Muscle layer of colon (tissue), 2 donors: ENCODE data around the gene LIN9.
"Not testable (repeated sequence)": the region's sequence is repeated elsewhere in the genome, so short reads cannot be mapped to it uniquely, and the experiment has no call there.

ENCODE experiments used
- H3K27ac ChIP-seq: one replicate; pipeline ENCODE4 v1.7.0; 2013; ENCODE audit warnings: low read depth, mild to moderate bottlenecking, low read length, moderate library complexity
- H3K27me3 ChIP-seq, 2 donors: one replicate each; pipeline ENCODE4 v1.7.0; 2013; ENCODE audit warnings: low read length in 2 of 2, mild to moderate bottlenecking in 2 of 2; ENCODE audit not compliant: insufficient read depth in 2 of 2, control insufficient read depth in 1 of 2
- H3K36me3 ChIP-seq: one replicate; pipeline ENCODE4 v1.7.0; 2013; ENCODE audit warnings: mild to moderate bottlenecking, low read length; ENCODE audit not compliant: insufficient read depth
- H3K4me1 ChIP-seq: one replicate; pipeline ENCODE4 v1.7.0; 2013; ENCODE audit warnings: mild to moderate bottlenecking, low read length; ENCODE audit not compliant: insufficient read depth
- H3K4me3 ChIP-seq, 2 donors: one replicate each; pipeline ENCODE4 v1.7.0; 2013; ENCODE audit warnings: low read length in 2 of 2, low read depth in 1 of 2, mild to moderate bottlenecking in 1 of 2, moderate library complexity in 1 of 2
- H3K9ac ChIP-seq: one replicate; pipeline ENCODE4 v1.7.0; 2013; ENCODE audit warnings: low read length
- H3K9me3 ChIP-seq: one replicate; pipeline ENCODE4 v1.7.0; 2013; ENCODE audit warnings: mild to moderate bottlenecking, low read length
- donor health status: abdominal sarcoma.
- donor health status: Adenocarcinoma of cecum.

The LIN9 gene

DNA sequence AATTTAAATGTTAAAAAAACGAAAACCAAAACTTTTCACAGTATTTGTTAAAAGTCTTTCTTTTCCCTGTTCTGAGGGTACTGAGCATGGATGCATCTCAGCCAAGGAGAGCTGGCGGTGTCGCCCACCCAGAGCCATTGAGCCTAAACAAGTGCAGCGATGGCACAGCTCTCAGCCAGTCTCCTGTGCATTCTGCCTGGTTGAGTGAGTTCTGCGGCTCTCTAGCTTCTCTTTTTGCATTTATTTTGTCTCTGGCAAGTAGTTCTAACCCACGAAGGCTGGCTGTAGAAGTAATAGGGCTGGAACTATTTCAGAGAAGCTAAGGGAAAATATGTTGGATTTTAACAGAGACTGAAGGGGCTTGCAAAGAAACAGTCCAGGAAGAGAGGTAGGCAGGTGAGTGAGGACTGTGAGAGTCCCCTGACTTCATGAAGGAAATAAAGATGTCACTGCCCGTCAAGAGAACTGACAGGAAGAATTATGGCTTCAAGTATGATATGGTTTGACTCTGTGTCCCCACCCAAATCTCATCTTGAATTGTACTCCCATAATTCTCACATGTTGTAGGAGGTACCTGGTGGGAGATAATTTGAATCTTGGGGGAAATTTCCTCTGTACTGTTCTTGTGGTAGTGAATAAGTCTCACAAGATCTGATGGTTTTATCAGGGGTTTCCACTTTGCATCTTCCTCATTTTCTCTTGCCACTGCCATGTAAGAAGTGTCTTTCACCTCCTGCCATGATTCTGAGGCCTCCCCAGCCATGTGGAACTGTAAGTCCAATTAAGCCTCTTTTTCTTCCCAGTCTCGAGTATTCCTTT, 35.7 kb upstream of the LIN9 start:
- Histone ChIP-seq H3K9me3 (no peaks in the 10 kb centered on the region), H3K4me3 (no peak overlapping the region), H3K27ac (no peak overlapping the region), H3K4me1 (peaks cover under 1% of the 10 kb centered on the region), H3K36me3 (no peaks in the 10 kb centered on the region), H3K9ac (no peak overlapping the region), H3K27me3 (no peaks in the 10 kb centered on the region)

DNA sequence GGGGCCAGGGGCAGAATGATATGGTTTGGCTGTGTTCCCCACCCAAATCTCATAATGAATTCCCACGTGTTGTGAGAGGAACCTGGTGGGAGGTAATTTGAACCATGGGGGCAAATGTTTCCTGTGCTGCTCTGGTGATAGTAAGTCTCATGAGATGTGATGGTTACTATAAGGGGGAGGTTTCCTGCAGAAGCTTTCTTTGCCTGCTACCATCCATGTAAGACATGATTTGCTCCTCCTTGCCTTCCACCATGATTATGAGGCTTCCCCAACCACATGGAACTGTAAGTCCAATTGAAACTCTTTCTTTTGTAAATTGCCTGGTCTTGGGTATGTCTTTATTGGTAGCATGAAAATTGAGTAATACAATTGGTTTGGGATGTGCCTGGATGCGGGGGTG, 33.7 kb upstream of the LIN9 start:
- no peak overlapping the region for H3K9ac ChIP-seq
- no peaks in the 10 kb centered on the region for H3K9me3 ChIP-seq
- H3K4me3 ChIP-seq = no peak overlapping the region

DNA sequence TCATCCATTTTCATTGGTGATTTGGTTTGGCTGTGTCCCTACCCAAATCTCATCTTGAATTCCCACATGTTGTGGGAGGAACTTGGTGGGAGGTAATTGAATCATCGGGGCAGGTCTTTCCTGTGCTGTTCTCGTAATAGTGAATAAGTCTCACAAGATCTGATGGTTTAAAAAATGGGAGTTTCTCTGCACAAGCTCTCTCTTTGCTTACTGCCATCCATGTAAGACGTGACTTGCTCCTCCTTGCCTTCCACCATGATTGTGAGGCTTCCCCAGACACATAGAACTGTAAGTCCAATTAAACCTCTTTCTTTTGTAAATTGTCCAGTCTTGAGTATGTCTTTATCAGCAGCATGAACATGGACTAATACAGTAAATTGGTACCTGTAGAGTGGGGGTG, 31.1 kb upstream of the LIN9 start:
- H3K9me3 ChIP-seq, H3K36me3 ChIP-seq: not testable (repeated sequence)

More for the DNA sequence above, 33.7 kb upstream of the LIN9 start:
- H3K36me3 ChIP-seq = no peaks in the 10 kb centered on the region
- no peak overlapping the region for H3K27ac ChIP-seq
- no peaks in the 10 kb centered on the region for H3K27me3 ChIP-seq
- H3K4me1 ChIP-seq = no peaks in the 10 kb centered on the region

DNA sequence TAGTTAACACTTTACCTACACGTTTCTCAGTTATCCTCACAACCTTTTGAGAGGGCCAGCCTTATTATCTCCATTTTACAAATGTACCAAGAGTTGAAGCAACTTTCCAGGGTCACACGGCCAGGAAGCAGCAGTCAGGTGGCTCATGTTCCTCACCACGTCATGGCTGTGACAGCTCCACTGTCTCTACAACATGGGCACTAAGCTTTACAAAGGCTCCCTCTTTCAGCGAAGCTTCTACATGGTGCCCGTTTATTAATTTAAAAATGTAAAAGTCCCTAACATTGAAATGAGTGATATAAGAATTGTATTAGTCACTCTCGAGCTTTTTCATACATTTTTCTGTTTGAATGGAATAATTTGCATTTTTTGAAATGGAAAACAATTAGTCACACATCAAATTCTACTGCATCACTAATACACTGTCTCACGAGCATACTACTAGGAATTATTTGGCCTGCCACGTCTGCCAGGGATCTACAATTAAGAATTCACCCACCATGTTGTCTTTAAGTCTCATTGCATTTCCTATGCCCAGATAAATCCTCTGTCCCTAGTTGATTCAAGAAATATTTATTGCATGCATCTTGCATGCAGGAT, 28.4 kb upstream of the LIN9 start:
- H3K4me3 ChIP-seq = no peak overlapping the region
- no peaks in the 10 kb centered on the region for H3K36me3 ChIP-seq
- no peak overlapping the region for H3K27ac ChIP-seq
- H3K4me1 ChIP-seq = no peaks in the 10 kb centered on the region
- no peak overlapping the region for H3K9ac ChIP-seq
- no peaks in the 10 kb centered on the region for H3K27me3 ChIP-seq
- no peaks in the 10 kb centered on the region for H3K9me3 ChIP-seq

More for the DNA sequence above, 31.1 kb upstream of the LIN9 start:
- H3K4me3 ChIP-seq, H3K9ac ChIP-seq, H3K27me3 ChIP-seq, H3K27ac ChIP-seq, H3K4me1 ChIP-seq: not testable (repeated sequence)

DNA sequence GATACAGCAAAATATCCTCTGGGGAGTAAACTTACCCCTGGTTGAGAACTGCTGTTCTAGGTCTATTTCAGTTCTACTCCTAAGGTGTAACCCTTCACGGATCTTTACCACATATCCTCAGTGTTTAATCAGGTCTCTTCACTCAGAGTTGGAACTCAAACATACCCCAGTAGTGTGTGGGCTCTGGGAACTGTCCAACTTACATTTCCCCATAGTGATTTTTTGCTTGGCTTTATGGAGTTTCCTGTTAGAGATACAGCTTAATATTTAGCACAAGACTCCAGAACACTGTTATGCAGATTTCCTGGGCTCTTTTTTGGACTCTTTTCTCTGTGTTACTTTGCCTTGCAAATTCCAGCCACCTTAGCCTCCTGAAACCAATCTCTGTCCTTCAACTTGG, 26.7 kb upstream of the LIN9 start:
- no peak overlapping the region for H3K4me3 ChIP-seq
- H3K36me3 ChIP-seq = no peaks in the 10 kb centered on the region
- no peak overlapping the region for H3K9ac ChIP-seq
- H3K27ac ChIP-seq = no peak overlapping the region
- H3K27me3 ChIP-seq = no peaks in the 10 kb centered on the region
- H3K4me1 ChIP-seq = no peaks in the 10 kb centered on the region
- no peaks in the 10 kb centered on the region for H3K9me3 ChIP-seq

DNA sequence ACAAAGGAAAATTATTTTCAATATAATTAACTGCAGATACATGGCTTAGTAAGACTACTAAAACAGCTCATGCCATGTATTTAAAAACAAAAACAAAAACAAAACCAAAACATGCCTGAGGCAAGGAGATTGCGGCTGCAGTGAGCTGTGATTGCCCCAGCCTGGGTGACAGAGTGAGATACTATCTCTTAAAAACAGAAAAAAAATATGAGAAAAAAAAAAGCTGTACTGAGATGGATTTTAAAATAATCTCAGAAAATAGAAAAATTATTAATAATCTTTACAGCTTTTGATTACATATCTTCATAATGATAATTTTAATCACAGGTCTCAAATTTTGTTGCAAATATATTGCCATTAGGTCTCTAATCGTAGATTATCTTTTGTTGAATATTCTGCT, 24.0 kb upstream of the LIN9 start:
- Histone ChIP-seq H3K9ac (no peak overlapping the region), H3K4me3 (no peak overlapping the region), H3K27ac (no peak overlapping the region), H3K9me3 (no peaks in the 10 kb centered on the region), H3K27me3 (no peaks in the 10 kb centered on the region), H3K4me1 (no peaks in the 10 kb centered on the region), H3K36me3 (no peaks in the 10 kb centered on the region)

DNA sequence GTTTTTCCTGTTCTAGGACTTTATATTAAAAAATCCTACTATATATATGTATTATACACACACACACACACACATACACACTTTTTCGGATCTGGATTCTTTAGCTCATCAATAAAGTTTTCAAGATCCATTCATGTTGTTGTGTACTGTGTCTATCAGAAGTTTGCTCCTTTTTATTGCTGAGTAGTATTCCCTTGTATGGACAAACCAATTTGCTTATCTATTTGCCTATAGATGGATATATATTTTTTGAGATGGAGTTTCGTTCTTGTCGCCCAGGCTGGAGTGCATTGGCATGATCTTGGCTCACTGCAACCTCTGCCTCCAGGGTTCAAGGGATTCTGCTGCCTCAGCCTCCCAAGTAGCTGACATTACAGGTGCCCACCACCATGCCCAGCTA, 20.3 kb upstream of the LIN9 start:
- no peak overlapping the region for H3K27ac ChIP-seq
- H3K9me3 ChIP-seq = no peaks in the 10 kb centered on the region
- H3K27me3 ChIP-seq = no peaks in the 10 kb centered on the region
- no peaks in the 10 kb centered on the region for H3K4me1 ChIP-seq
- H3K9ac ChIP-seq = no peak overlapping the region
- H3K4me3 ChIP-seq = no peak overlapping the region
- no peaks in the 10 kb centered on the region for H3K36me3 ChIP-seq

DNA sequence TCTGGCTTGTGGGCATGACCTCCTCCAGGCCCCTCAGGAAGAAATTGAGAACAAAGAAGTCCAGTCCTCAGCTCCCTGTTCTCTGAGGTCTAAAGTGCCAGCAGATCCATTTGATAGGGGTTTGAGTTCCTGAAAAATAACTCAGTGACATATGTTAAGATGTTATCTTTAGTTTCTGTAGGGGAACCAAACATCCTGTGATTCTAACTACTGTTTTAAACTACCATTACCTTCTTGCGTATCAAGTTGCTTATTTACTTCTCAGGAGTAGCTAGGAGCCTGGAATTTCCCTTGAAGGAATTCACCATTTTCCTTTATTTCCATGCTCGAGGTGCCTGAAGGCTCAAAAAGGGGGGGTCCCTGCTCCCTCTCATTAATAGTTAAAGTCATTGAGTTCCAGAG, 18.8 kb upstream of the LIN9 start:
- Histone ChIP-seq H3K4me1 (no peaks in the 10 kb centered on the region), H3K4me3 (no peak overlapping the region), H3K36me3 (no peaks in the 10 kb centered on the region), H3K9me3 (no peaks in the 10 kb centered on the region), H3K27me3 (no peaks in the 10 kb centered on the region), H3K27ac (no peak overlapping the region), H3K9ac (no peak overlapping the region)

DNA sequence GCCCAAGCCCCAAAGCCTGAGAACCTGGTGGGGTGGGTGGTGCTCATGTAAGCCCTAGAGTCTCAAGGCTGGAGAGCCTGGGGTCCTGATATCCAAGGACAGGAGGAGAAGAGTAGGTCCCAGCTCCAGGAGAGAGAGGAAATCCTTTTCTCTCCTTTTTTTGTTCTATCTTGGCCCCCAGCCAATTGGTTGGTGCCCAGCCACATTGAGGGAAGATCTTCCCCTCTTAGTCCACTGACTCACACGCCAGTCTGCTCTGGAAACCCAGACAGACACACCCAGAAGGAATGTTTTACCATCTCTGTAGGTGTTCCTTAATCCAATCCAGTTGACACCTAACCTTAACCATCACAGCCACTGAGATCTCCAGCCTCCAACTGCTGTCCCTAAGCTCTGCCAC, 16.2 kb upstream of the LIN9 start:
- H3K27me3 ChIP-seq = no peaks in the 10 kb centered on the region
- no peak overlapping the region for H3K4me3 ChIP-seq
- H3K4me1 ChIP-seq = no peaks in the 10 kb centered on the region
- no peak overlapping the region for H3K9ac ChIP-seq
- H3K9me3 ChIP-seq = no peaks in the 10 kb centered on the region
- no peaks in the 10 kb centered on the region for H3K36me3 ChIP-seq
- no peak overlapping the region for H3K27ac ChIP-seq

DNA sequence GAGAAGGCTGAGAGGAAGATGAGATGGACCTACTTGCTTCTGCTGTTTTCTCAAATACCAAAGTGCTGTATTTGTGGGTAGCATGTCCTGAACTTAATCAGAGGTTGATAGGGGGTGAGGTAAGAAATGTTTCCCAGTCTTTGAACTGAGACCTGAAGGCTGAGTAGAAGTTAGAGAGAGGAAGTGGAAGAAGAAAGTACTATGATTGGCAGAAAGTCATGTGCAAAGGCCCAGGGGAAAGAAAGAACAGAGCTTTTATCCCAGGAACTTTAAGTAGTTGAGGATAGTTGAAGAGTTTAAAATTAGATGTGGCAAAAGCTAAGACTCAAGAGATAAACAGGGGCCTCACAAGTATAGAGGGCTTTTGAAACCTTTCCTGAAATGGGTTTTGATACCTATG, 15.5 kb upstream of the LIN9 start:
- no peak overlapping the region for H3K9ac ChIP-seq
- no peaks in the 10 kb centered on the region for H3K9me3 ChIP-seq
- H3K27me3 ChIP-seq = no peaks in the 10 kb centered on the region
- H3K4me1 ChIP-seq = no peaks in the 10 kb centered on the region
- no peaks in the 10 kb centered on the region for H3K36me3 ChIP-seq
- H3K4me3 ChIP-seq = no peak overlapping the region
- H3K27ac ChIP-seq = no peak overlapping the region

DNA sequence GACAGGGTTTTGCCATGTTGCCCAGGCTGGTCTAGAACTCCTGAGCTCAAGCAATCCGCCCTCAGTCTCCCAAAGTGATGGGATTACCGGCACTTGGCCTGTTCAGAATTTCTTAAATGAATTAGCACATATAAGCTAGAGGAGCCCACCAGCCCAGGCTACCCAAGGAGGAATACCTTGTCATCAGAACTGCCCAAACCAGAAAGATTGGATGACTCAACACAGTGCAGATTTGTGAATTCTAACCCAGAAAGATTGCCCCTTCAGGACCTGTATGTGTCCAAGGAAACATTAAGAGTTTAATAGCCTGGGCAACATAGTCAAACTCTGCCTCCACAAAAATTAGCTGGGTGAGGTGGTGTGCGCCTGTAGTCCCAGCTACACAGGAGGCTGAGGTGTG, 14.0 kb upstream of the LIN9 start:
- Histone ChIP-seq H3K4me1 (no peaks in the 10 kb centered on the region), H3K9me3 (no peaks in the 10 kb centered on the region), H3K4me3 (no peak overlapping the region), H3K36me3 (no peaks in the 10 kb centered on the region), H3K27ac (no peak overlapping the region), H3K9ac (no peak overlapping the region), H3K27me3 (no peaks in the 10 kb centered on the region)

DNA sequence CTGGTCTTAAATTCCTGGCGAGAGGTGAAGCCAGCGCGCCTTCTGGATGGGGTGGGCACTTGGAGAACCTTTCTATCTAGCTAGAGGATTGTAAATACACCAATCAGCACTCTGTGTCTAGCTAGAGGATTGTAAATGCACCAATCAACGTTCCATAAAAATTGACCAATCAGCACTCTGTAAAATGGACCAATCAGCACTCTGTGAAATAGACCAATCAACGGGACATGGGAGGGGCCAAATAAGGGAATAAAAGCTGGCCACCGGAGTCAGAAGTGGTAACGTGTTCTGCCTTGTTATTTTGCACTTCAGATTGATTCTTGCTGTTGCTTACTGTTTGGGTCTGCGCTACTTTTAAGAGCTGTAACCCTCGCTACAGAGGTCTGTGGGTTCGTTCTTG, 12.0 kb upstream of the LIN9 start:
- Histone ChIP-seq H3K27ac (no peak overlapping the region), H3K27me3 (no peaks in the 10 kb centered on the region), H3K36me3 (no peaks in the 10 kb centered on the region), H3K4me3 (no peak overlapping the region), H3K4me1 (no peaks in the 10 kb centered on the region), H3K9ac (no peak overlapping the region), H3K9me3 (no peaks in the 10 kb centered on the region)
